ENCODE data around the gene MFSD2A. TPM values are rescaled to one million over a fixed set of nuclear protein-coding genes. Genes with fewer than 3 reads are reported as not detected.

MFSD2A gene
- total and polyA plus RNA-seq, 10 of the 15 experiments (the other 5 are each of a cell fraction or from before 2014, with no cell fraction given): 0.84 to 30.1 (median 15.2) TPM

DNA sequence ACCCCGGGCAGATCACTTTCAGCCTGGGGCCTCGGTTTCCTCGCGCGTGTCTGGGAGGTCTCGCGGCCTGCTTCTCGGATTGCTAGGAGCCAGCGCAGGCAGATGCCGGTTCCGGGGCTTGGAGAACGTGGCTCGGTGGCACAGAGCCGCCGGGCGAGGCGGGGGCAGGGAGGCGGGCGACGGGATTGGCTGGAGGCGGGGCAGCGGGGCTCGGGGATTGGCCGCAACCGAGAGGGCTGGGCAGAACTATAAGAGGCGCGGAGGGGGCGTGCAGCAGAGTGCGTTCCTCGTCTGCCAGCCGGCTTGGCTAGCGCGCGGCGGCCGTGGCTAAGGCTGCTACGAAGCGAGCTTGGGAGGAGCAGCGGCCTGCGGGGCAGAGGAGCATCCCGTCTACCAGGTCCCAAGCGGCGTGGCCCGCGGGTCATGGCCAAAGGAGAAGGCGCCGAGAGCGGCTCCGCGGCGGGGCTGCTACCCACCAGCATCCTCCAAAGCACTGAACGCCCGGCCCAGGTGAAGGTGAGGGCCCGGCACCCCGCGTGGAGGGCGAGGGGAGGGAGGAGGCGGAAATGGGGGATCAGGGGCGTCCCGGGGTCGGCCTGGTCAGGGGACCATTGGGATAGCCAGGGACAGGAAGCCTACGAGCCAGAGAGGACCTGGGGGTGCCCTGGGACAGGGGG lies at the start of gene MFSD2A (continued):
- TF ChIP-seq DPF2 (IDR thresholded peaks at IDR 0.05) (0 out of 2 replicates have a peak, but pooled peaks have one; percentile 47), NFYB (IDR thresholded peaks at IDR 0.05; ENCODE audit: insufficient read depth, low read depth, low read length) (peak; percentile 83; the same call in 1 of the 2 replicates), POLR2AphosphoS5 (IDR thresholded peaks at IDR 0.05; ENCODE audit: low read length) (peak; percentile 80), YY1 (IDR thresholded peaks at IDR 0.05; ENCODE audit: low read depth, low read length) (peak; percentile 51; the same call in 1 of the 2 replicates), TAF1 (IDR thresholded peaks at IDR 0.05; ENCODE audit: borderline replicate concordance, low read depth, low read length) (no peak; the same call in 1 of the 2 replicates), EED (IDR thresholded peaks at IDR 0.05; ENCODE audit: low read depth) (no peak), WRNIP1 (IDR thresholded peaks at IDR 0.05; ENCODE audit: borderline replicate concordance, low read depth, low read length) (no peak), RELA (IDR thresholded peaks at IDR 0.05; ENCODE audit: borderline replicate concordance, partially characterized antibody) (no peak), MAX (IDR thresholded peaks at IDR 0.05; ENCODE audit: low read depth, low read length) (peak; percentile 48; the same call in 1 of the 2 replicates), SUZ12 (IDR thresholded peaks at IDR 0.05; ENCODE audit: unreplicated experiment) (no peak), USF2 (IDR thresholded peaks at IDR 0.05; ENCODE audit: borderline replicate concordance, low read depth, low read length) (no peak), CEBPZ (IDR thresholded peaks at IDR 0.05; ENCODE audit: low read depth, low read length) (no peak), SREBF1 (IDR thresholded peaks at IDR 0.05; ENCODE audit: low read length) (no peak), YBX1 (IDR thresholded peaks at IDR 0.05) (no peak), TARDBP (IDR thresholded peaks at IDR 0.05; ENCODE audit: borderline replicate concordance) (no peak), MTA3 (IDR thresholded peaks at IDR 0.05; ENCODE audit: borderline replicate concordance, low read length) (no peak), HDAC6 (IDR thresholded peaks at IDR 0.05; ENCODE audit: unreplicated experiment) (no peak), ZNF622 (IDR thresholded peaks at IDR 0.05) (no peak), BHLHE40 (IDR thresholded peaks at IDR 0.05; ENCODE audit: borderline replicate concordance in 1 of 2, low read depth in 2 of 2, low read length in 1 of 2) (peak in 1 of 2 experiments; percentile 51; a peak in 1 of 4 replicates)
- TF ChIP-seq, protein P1, sequence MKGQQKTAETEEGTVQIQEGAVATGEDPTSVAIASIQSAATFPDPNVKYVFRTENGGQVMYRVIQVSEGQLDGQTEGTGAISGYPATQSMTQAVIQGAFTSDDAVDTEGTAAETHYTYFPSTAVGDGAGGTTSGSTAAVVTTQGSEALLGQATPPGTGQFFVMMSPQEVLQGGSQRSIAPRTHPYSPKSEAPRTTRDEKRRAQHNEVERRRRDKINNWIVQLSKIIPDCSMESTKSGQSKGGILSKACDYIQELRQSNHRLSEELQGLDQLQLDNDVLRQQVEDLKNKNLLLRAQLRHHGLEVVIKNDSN (IDR thresholded peaks at IDR 0.05; ENCODE audit: borderline replicate concordance, extremely low read length, insufficient read depth, low read depth, low read length): no peak
- TF ChIP-seq, protein P2, sequence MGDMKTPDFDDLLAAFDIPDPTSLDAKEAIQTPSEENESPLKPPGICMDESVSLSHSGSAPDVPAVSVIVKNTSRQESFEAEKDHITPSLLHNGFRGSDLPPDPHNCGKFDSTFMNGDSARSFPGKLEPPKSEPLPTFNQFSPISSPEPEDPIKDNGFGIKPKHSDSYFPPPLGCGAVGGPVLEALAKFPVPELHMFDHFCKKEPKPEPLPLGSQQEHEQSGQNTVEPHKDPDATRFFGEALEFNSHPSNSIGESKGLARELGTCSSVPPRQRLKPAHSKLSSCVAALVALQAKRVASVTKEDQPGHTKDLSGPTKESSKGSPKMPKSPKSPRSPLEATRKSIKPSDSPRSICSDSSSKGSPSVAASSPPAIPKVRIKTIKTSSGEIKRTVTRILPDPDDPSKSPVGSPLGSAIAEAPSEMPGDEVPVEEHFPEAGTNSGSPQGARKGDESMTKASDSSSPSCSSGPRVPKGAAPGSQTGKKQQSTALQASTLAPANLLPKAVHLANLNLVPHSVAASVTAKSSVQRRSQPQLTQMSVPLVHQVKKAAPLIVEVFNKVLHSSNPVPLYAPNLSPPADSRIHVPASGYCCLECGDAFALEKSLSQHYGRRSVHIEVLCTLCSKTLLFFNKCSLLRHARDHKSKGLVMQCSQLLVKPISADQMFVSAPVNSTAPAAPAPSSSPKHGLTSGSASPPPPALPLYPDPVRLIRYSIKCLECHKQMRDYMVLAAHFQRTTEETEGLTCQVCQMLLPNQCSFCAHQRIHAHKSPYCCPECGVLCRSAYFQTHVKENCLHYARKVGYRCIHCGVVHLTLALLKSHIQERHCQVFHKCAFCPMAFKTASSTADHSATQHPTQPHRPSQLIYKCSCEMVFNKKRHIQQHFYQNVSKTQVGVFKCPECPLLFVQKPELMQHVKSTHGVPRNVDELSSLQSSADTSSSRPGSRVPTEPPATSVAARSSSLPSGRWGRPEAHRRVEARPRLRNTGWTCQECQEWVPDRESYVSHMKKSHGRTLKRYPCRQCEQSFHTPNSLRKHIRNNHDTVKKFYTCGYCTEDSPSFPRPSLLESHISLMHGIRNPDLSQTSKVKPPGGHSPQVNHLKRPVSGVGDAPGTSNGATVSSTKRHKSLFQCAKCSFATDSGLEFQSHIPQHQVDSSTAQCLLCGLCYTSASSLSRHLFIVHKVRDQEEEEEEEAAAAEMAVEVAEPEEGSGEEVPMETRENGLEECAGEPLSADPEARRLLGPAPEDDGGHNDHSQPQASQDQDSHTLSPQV (IDR thresholded peaks at IDR 0.05): no peak

All from GM12878 (cell line).